Caco-2 (cell line): ENCODE results near the gene ODAPH. TPM values are rescaled to one million over a fixed set of nuclear protein-coding genes. Genes with fewer than 3 reads are reported as not detected.
"Not testable (repeated sequence)": the region's sequence is repeated elsewhere in the genome, so short reads cannot be mapped to it uniquely, and the experiment has no call there.

Experiments used
- BruUV-seq: library from RNA; stranded (reverse); fragments of 400-500 nt; replicated peaks from 2 replicates; lab custom pipeline; 2021; lab: Mats Ljungman, UMichigan
- CTCF ChIA-PET: fragments of 300-600 bp; sonication (Branson Sonifier 250); formaldehyde crosslinking; loops from one replicate; lab custom pipeline; 2022; ENCODE audit warnings: antibody characterized with exemption; lab: Charles Lee
- POLR2A ChIA-PET: fragments of 300-600 bp; sonication (Branson Sonifier 250); formaldehyde crosslinking; loops from one replicate; lab custom pipeline; 2022; ENCODE audit warnings: antibody characterized with exemption; lab: Charles Lee
- DNase-seq, 2 experiments: peaks; one replicate each; pipeline versions ENCODE4 v3.0.0 to v3.0.0-alpha.2; 2020 to 2022
- H3K27me3 ChIP-seq: replicated peaks from 2 replicates; pipeline ENCODE4 v1.6.0; 2011; ENCODE audit warnings: low read length; ENCODE audit not compliant: control insufficient read depth, insufficient read depth
- H3K36me3 ChIP-seq: 2 replicates; pipeline ENCODE4 v1.5.1; 2011; ENCODE audit warnings: low read length; ENCODE audit not compliant: control insufficient read depth, insufficient read depth
- H3K4me1 ChIP-seq: fragments of 250-450 bp; sonication (Bioruptor Pico); 2 replicates; pipeline ENCODE4 v1.5.1; 2020; ENCODE audit warnings: mild to moderate bottlenecking
- H3K4me3 ChIP-seq: 2 replicates; pipeline ENCODE4 v1.5.1; 2011; ENCODE audit warnings: low read depth, mild to moderate bottlenecking, control low read depth, low read length
- H3K9me3 ChIP-seq: fragments of 250-450 bp; sonication (Bioruptor Pico); 2 replicates; pipeline ENCODE4 v1.5.1; 2020; ENCODE audit warnings: mild to moderate bottlenecking, moderate library complexity
- H3K27ac Mint-ChIP-seq: one replicate; pipeline ENCODE4 v1.8.0; 2022; ENCODE audit warnings: mixed read lengths; ENCODE audit not compliant: unreplicated experiment
- H3K27me3 Mint-ChIP-seq: one replicate; pipeline ENCODE4 v1.8.0; 2022; ENCODE audit warnings: mixed read lengths; ENCODE audit not compliant: insufficient read depth, unreplicated experiment
- H3K36me3 Mint-ChIP-seq: one replicate; pipeline ENCODE4 v1.8.0; 2022; ENCODE audit warnings: mild to moderate bottlenecking, mixed read lengths; ENCODE audit not compliant: insufficient read depth, unreplicated experiment
- H3K4me1 Mint-ChIP-seq: one replicate; pipeline ENCODE4 v1.8.0; 2022; ENCODE audit warnings: low read depth, mixed read lengths; ENCODE audit not compliant: unreplicated experiment
- H3K4me3 Mint-ChIP-seq: one replicate; pipeline ENCODE4 v1.8.0; 2022; ENCODE audit warnings: mild to moderate bottlenecking, moderate library complexity, mixed read lengths; ENCODE audit not compliant: unreplicated experiment
- H3K9me3 Mint-ChIP-seq: one replicate; pipeline ENCODE4 v1.8.0; 2022; ENCODE audit warnings: mixed read lengths; ENCODE audit not compliant: unreplicated experiment
- intact Hi-C: fragments of 100-400 bp; cut with micrococcal nuclease; formaldehyde crosslinking; loops from one replicate; pipeline ENCODE4 v1.10.0; 2022; ENCODE audit not compliant: unreplicated experiment
- total RNA-seq: library from RNA; stranded (reverse); gene quantifications from 2 replicates; pipeline ENCODE4 v1.2.3, GENCODE V29; 2022
- TF ChIP-seq, protein P1 (sequence below), 2 experiments: fragments of 200-600 bp in 1 of 2; IDR thresholded peaks; 1 replicate in 1 of 2; 2 replicates in 1 of 2; pipeline versions ENCODE4 v1.5.1 to v1.8.0; 2011 to 2022; ENCODE audit warnings: antibody characterized with exemption in 1 of 2, control low read depth in 1 of 2, inconsistent platforms in 1 of 2, low read depth in 1 of 2, low read length in 1 of 2, mild to moderate bottlenecking in 1 of 2, moderate library complexity in 1 of 2; ENCODE audit not compliant: insufficient read depth in 1 of 2, severe bottlenecking in 1 of 2, unreplicated experiment in 1 of 2

ODAPH gene
- total RNA-seq, 1 experiment from 2014 or later, result not detected

DNA sequence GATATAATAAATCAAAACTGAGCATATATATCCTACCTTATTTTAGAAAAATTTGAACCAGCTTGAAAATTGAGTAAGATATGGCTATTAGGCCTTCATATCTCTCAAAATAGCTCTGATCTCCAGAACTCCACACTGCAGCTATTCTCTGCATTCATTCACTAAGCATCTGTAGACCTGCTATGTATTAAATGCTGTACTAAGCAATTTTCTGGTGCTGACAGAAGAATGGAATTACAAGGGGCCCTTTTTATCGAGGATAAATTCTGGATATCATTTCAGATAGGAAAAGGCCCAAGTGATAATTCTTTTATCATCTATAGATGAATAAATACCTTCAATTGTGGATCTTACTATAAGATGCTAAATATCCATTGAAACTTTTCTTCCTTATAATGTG, 39.7 kb upstream of the ODAPH start:
- no peak overlapping the region for H3K4me3 Mint-ChIP-seq
- BruUV-seq, result no TSS peak

DNA sequence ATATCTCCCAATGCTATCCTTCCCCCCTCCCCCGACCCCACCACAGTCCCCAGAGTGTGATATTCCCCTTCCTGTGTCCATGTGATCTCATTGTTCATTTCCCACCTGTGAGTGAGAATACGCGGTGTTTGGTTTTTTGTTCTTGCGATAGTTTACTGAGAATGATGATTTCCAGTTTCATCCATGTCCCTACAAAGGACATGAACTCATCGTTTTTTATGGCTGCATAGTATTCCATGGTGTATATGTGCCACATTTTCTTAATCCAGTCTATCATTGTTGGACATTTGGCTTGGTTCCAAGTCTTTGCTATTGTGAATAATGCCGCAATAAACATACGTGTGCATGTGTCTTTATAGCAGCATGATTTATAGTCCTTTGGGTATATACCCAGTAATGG, 36.4 kb upstream of the ODAPH start:
- H3K4me1 ChIP-seq, H3K4me3 ChIP-seq, POLR2A ChIA-PET, H3K9me3 ChIP-seq, H3K9me3 Mint-ChIP-seq, intact Hi-C loops, H3K36me3 ChIP-seq, BruUV-seq, H3K4me3 Mint-ChIP-seq, H3K27me3 ChIP-seq, H3K27ac Mint-ChIP-seq, H3K4me1 Mint-ChIP-seq, CTCF ChIA-PET, DNase-seq, H3K27me3 Mint-ChIP-seq: not testable (repeated sequence)
- H3K36me3 Mint-ChIP-seq, result peaks cover 31% of the 10 kb centered on the region

More for the DNA sequence above, 39.7 kb upstream of the ODAPH start:
- Histone ChIP-seq H3K36me3 (peaks cover 1% of the 10 kb centered on the region; the same call in 1 of the 2 replicates), H3K9me3 (no peaks in the 10 kb centered on the region), H3K4me1 (peaks cover 12% of the 10 kb centered on the region; the same call in 1 of the 2 replicates), H3K27me3 (no peaks in the 10 kb centered on the region), H3K4me3 (no peak overlapping the region)
- TF ChIP-seq, protein P1, sequence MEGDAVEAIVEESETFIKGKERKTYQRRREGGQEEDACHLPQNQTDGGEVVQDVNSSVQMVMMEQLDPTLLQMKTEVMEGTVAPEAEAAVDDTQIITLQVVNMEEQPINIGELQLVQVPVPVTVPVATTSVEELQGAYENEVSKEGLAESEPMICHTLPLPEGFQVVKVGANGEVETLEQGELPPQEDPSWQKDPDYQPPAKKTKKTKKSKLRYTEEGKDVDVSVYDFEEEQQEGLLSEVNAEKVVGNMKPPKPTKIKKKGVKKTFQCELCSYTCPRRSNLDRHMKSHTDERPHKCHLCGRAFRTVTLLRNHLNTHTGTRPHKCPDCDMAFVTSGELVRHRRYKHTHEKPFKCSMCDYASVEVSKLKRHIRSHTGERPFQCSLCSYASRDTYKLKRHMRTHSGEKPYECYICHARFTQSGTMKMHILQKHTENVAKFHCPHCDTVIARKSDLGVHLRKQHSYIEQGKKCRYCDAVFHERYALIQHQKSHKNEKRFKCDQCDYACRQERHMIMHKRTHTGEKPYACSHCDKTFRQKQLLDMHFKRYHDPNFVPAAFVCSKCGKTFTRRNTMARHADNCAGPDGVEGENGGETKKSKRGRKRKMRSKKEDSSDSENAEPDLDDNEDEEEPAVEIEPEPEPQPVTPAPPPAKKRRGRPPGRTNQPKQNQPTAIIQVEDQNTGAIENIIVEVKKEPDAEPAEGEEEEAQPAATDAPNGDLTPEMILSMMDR (IDR thresholded peaks at IDR 0.05; ENCODE audit: insufficient read depth in 1 of 2, low read depth in 1 of 2, low read length in 1 of 2, severe bottlenecking in 1 of 2, unreplicated experiment in 1 of 2), result no peak
- DNase-seq, result no peak
- peaks cover 6% of the 10 kb centered on the region for H3K4me1 Mint-ChIP-seq
- H3K36me3 Mint-ChIP-seq, result peaks cover 27% of the 10 kb centered on the region
- no peaks in the 10 kb centered on the region for H3K27me3 Mint-ChIP-seq
- ChIA-PET CTCF (no interaction called here), POLR2A (no interaction called here)
- intact Hi-C loops, result no loop called here
- no peak overlapping the region for H3K27ac Mint-ChIP-seq
- H3K9me3 Mint-ChIP-seq, result no peaks in the 10 kb centered on the region

DNA sequence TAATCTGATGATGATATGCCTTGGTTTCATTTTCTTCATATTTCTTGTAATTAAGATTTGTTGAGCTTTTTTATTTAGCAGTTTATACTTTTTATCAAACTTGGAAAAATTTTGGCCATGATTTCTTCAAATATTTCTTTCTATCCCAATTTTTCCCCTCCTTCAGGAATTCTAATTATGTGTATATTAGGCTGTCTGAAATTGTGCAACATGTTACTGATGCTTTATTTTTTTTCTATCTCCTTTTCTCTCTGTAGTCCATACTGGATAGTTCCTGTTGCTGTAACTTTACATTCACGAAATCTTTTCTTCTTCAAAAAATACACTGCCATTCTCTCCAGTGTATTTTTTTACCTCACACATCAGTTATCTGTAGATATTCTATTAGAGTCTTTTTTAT, 30.8 kb upstream of the ODAPH start:
- Histone ChIP-seq H3K4me1 (no peaks in the 10 kb centered on the region), H3K36me3 (no peaks in the 10 kb centered on the region), H3K4me3 (no peak overlapping the region), H3K27me3 (no peaks in the 10 kb centered on the region), H3K9me3 (no peaks in the 10 kb centered on the region)
- Mint-ChIP-seq H3K36me3 (peaks cover 26% of the 10 kb centered on the region), H3K4me1 (no peaks in the 10 kb centered on the region), H3K27me3 (no peaks in the 10 kb centered on the region), H3K27ac (no peak overlapping the region), H3K4me3 (no peak overlapping the region), H3K9me3 (no peaks in the 10 kb centered on the region)
- POLR2A ChIA-PET, result no interaction called here
- no TSS peak for BruUV-seq
- CTCF ChIA-PET, result no interaction called here
- no peak for DNase-seq
- intact Hi-C loops, result no loop called here
- TF ChIP-seq, protein P1 (IDR thresholded peaks at IDR 0.05; ENCODE audit: insufficient read depth in 1 of 2, low read depth in 1 of 2, low read length in 1 of 2, severe bottlenecking in 1 of 2, unreplicated experiment in 1 of 2), result no peak

DNA sequence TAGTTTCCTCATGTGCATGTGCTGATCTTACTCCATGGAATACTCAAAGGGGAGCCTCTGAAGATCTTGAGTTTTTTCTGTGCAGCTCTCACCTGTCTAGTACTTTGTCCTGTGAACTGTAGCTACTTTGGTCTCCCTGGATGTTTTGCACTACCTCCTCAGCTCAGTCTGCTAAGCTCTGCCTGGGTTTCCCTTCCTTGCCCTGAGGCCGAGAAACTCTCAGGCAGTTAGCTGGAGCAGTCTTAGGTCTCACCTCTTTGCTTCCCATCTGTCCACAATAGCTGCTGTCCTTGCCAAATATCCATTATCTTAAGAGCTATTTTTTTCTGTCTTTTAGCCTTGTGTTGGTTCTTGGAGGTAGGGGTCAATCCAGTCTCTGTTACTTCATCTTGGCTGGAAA, 30.0 kb upstream of the ODAPH start:
- ChIA-PET CTCF (no interaction called here), POLR2A (no interaction called here)
- peaks cover 22% of the 10 kb centered on the region for H3K36me3 Mint-ChIP-seq
- TF ChIP-seq, protein P1 (IDR thresholded peaks at IDR 0.05; ENCODE audit: insufficient read depth in 1 of 2, low read depth in 1 of 2, low read length in 1 of 2, severe bottlenecking in 1 of 2, unreplicated experiment in 1 of 2), result no peak
- no peaks in the 10 kb centered on the region for H3K27me3 Mint-ChIP-seq
- Histone ChIP-seq H3K36me3 (no peaks in the 10 kb centered on the region), H3K27me3 (no peaks in the 10 kb centered on the region), H3K4me3 (no peak overlapping the region), H3K4me1 (no peaks in the 10 kb centered on the region), H3K9me3 (no peaks in the 10 kb centered on the region)
- no peaks in the 10 kb centered on the region for H3K4me1 Mint-ChIP-seq
- DNase-seq, result no peak
- no peak overlapping the region for H3K27ac Mint-ChIP-seq
- H3K9me3 Mint-ChIP-seq, result peaks cover 7% of the 10 kb centered on the region
- H3K4me3 Mint-ChIP-seq, result no peak overlapping the region
- BruUV-seq, result no TSS peak
- intact Hi-C loops, result no loop called here
